NCI-H2107 treated with DMSO at 0.1 percent for 48 hours (cell line): ENCODE results near the gene ASIC1.
"Not testable (repeated sequence)": the region's sequence is repeated elsewhere in the genome, so short reads cannot be mapped to it uniquely, and the experiment has no call there.

Experiments
- DNase-seq: peaks from one replicate; lab custom pipeline; 2025; ENCODE audit not compliant: unreplicated experiment; lab: John Stamatoyannopoulos, UW

ASIC1 gene

DNA sequence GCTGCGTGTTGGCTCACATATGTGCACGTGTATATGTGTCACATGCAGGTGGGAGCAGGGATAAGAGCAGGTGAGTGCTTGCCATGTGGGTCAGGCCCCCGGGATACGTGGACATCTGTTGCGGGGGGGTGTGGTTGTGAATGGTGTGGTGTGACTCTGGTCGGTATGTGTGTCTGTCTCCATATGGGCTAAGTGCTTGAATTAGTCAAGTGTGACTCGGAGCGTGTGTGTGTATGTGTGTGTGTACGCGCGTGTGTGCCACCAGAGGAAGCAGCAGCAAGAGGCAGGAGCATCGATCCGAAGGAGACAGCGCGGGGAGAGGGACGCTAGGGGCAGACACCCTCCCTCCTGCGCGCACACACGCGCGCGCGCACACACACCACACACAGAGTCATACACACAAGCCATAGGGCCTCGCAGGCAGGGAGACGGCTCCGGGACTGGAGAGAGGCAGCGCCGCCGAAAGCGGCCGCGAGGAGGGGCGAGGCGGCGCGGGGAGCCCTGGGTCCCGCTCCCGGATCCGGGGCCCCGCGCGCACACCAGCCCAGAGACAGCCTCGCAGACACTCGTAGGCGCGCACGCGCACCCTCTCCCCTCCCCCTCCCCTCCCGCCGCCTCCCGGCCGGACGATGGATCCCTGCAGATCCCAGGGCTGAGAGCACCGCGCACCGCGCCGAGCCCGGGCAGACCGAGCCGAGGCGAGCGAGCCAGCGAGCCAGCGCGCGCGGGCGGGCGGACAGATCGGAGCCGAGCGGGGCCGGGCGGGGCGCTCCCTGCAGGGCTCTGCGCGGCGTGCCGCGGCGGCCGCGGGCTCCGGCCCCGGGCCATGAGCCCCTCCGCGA, at the start of gene ASIC1:
TSS of gene ASIC1 (plus strand) at position 597 of the 842 bp plus-strand sequence. CDS start 1,171 bp downstream, outside the sequence.
- DNase-seq = no peak

DNA sequence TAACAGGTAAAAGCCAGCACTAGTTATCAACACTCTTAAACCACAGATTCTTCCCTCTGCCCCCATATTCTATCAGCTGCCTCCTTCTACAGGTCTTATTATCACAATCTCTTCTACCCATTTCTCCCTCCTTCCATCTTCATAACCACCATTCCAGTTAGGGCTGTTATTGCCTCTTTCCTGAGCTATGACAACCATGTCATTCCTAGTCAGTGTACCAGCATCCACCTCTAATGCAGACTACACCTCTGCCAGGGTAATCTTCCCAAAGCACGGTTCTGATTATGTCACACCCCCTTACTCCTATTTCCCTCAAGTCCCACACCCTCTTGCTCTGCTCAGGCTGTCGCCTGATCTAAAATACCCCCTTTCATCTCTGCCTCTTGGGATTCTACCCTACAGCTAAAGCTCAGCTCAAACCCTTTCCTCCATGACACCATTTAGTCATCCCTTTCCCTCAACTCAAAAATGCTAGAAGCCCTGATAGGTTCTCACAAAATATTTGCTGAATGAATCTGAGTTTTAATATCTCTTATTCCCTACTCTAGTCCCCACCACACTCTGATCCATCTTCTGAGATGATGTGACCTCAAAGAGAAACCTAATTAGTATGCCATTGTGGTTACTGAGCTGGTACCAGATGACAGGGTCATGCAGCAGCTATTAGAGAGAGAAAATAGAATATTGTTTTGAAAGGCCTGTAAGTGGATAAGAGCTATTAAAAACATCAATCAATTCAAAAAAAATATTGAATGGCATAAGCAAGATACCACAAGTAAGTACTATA, 43.8 kb upstream of the ASIC1 start:
- DNase-seq = no peak

DNA sequence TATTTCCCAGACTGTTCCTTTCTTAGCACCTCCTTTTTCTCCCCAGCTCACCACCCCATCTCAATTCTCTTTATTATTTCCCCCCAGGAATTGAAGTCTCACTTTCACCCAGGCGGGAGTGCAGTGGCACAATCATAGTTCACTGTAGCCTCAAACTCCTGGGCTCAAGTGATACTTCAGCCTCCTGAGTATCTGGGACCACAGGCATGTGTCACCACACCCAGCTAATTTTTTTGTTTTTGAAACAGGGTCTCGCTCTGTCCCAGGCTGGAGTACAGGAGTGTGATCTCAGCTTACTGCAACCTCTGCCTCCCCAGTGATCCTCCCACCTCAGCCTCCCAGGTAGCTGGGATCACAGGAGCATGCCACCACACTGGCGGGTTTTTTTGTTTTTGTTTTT, 43.1 kb upstream of the ASIC1 start:
- DNase-seq = no peak

DNA sequence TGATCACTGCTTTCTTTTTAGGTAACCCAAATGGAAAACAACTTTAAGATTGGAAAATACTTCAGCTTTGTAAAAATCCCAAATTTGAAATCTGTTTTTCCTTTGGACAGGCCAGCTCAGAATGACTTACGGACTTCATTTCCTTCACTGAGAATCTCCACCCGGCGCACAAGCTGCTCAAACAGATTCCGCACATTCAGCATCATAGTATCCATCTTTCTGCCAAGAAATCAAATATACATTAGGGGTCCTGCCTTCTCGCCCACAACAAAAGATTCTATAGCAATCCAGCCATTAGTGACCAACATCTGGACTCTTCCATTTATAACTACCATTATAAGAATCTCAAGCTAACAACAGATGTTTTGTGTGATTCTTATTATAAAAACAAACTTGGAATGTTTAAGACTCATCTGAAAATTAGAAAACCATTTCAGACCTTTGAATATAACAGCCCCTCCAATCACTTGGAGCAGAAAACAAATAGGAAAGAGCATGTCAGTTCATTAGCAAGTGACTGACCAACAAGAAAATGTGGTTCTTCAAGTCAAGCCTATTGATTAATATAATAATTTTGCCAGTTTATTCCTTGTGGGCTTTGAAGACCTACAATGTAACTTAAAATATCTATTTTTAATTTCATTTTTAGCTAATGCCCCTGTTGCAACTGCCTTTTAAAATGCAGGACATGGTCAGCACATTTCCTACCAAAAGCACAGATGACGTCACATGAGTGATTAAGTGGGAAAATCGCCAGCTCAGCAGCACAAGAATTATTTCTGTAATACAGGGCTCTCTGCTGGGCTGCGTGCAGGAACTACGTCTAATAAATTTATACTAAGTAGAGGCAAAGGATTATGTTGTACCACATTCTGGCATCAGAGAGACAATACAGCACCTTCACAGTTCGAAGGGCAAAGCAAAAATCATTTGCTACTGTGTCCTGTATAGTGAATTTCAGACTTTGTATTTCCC, 40.6 kb upstream of the ASIC1 start:
- no peak for DNase-seq

DNA sequence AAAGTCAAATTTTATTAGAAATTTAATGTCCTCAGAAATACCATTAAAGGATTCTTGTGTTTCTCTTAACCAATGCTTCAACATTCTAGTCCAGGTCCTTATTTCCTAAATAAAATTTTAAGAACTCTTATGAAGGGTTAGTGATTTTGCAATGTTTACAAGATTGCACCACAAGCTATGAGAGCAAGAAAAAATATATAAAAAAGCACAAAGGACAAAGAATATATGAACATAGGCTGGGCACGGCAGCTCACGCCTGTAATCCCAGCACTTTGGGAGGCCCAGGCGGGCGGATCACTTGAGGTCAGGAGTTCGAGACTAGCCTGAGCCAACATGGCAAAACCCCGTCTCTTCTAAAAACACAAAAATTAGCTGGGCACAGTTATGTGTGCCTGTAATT, 39.8 kb upstream of the ASIC1 start:
- no peak for DNase-seq

DNA sequence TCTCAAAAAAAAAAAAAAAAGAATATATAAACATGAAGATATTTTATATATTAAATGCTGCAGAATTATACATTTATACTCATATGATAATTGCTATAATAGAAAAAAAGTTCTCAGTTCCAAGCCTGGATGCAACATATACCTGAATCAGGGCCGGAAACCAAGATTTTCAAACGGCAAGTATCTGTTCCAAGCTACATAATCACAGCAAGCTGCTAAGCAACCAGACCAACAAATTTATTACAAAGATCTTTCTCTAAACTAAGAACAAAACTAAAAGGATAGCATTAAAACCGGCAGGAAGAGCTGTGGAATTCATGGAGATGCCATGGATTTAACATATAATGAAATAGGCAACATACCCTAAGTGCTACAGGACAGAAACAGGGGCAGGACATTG, 39.2 kb upstream of the ASIC1 start:
- no peak for DNase-seq

DNA sequence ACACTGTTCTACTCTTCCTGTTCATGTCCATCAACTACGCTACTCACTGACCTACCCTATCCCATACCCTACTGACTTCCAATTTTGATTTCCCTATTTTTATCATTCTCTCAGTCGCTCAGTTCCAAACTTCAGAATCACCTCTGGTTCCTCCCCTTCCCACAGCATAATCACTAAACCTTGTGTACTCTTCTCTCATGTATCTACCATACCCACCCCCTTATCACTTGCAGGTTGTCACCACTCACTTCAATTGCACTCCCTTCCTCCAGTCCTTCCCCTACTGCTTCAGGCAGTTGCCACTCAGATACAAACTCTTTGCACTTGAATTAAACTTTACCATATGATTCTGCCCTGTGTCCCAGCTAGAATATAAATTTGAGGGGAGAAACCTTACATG, 38.4 kb upstream of the ASIC1 start:
- DNase-seq = no peak

DNA sequence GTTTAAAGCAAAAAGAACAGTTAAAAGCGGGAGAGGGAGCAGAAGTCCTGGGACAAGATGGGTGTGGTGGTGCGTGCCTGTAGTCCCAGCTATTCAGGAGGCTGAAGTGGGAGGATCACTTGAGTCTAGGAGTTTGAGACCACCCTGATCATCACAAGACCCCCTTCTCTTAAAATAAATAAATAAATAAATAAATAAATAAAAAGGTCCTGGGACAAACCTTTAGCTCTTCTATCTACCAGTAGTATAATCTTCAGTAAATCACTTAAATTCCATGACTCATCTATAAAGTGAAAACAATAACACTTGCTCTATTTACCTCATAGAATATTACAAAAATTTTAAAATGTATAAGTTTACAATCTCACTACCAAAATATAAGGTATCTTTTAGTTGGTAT, 37.9 kb upstream of the ASIC1 start:
- DNase-seq = no peak

DNA sequence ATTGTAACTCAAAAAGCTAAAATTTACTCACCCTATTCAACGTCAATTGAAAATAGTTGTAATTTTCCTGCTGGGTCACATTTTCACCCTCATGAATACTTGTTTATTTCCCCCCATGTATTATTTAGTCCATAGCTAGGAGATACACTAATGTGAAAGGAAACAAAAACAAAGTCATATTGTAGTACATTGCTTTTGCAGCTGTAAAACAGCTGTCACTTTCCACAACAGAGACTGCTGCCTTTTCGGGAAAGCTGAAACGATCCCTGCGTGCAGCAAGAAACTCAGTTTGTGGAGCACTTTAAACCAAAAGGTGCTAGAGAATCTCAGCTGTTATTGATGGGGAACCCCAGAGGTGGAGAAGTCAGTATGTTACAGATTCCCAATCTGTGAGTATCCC, 36.4 kb upstream of the ASIC1 start:
- no peak for DNase-seq

DNA sequence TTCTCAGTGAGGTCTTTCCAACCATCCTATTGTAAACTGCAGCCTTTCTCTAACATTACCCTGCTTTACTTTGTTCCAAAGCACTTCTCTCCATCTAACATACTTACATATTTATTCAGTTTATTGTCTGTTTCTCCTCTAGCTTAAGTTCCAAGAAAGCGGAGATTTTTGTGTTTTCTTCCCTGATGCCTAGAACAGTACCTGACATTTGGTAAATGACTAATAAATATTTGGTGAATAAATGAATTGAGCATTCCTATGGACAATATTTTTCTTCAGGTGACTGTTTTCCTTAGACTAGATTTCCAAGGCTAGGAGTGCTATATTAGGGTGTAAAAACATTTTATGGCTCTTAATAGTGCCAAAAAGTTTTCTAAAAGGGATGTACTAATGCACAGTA, 34.5 kb upstream of the ASIC1 start:
- no peak for DNase-seq

DNA sequence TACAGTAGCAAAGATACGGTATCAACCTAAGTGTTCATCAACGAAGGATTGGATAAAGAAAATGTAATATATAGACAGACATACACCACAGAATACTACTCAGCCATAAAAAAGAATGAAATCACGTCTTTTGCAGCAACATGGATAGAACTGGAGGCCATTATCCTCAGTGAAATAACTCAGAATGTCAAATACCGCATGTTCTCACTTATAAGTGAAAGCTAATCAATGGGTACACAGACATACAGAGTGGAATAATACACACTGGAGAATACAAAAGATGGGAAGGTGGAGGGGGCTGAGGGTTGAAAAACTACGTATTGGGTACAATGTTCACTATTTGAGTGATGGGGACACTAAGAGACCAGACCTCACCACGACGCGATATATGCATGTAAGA, 33.2 kb upstream of the ASIC1 start:
- no peak for DNase-seq

DNA sequence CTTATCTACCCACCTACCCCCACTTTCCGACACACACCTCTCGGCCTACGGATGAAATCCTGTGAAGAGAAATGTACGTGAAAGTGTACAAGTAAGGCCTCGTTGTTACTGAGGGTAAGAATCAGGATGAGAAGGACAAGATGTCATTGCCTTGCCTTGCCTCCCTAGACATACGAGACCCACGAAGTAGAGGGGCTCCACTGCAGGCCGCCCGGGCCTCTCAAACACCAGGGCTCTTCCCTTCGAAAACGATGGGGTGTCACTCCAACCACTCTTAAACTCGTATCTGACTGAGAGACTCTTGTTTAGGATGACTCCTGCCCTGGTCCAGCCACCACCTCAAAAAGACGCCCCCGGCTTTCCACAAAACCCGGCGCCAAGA, 32.6 kb upstream of the ASIC1 start:
- no peak for DNase-seq

DNA sequence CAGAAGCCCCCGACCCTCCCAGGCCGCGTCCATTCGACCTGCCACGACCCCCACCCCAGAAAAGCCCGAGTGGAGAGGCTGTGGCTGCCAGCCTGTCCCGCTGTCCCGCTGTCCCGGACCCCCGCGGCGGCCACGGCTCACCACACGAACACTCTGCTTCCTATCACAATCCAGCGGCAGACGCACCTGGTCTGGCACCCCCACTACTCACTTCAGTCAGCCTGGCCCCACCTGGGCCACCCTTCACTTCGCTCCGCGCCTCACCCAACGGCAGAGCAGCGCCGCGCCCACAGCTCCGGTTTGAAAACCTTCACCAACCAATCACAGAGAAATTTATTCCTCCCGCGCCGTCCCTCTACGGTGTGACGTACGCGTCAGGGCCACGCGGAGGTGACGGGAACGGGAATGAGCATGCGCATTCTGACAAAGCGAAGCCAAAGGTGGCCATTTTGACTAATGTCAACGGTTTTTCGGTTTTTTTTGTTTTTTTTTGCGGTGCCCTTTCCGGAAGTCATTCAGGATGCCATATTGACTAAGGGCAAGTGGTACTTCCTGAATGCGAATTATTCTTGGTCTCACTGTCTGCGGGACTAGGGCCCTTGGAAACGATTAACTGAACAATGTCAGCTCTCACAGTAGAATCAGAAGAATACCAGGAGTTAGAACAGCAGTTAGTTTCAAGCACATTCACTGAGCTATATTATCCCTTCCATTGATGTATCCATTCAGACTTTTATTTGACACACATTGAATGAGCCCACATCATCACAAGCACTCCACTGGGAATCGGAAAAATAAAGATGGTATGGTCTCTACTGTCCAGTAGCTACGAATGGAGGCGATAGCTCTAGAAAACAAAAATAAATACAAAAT, 32.0 kb upstream of the ASIC1 start, which contains the start of gene RACGAP1:
TSS of gene RACGAP1 (minus strand) at position 308 of the 873 bp plus-strand sequence. CDS start 8,779 bp downstream, outside the sequence.
- DNase-seq = peak; percentile 98

DNA sequence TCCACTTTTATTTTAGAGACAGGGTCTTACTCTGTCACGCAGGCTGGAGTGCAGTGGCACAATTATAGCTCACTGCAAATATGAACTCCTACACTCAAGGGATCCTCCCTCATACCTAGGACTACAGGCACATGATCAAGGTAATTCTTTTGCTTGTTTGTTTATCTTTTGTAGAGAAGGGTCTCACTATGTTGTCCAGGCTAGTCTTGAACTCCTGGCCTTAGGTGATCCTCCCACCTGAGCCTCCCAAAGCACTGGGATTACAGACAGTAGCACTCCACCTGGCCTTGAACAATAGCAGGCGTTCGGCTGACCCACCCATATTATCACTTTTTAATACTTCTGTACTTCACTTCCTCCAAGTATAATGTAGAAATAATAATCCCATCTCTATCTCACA, 30.7 kb upstream of the ASIC1 start:
- no peak for DNase-seq

DNA sequence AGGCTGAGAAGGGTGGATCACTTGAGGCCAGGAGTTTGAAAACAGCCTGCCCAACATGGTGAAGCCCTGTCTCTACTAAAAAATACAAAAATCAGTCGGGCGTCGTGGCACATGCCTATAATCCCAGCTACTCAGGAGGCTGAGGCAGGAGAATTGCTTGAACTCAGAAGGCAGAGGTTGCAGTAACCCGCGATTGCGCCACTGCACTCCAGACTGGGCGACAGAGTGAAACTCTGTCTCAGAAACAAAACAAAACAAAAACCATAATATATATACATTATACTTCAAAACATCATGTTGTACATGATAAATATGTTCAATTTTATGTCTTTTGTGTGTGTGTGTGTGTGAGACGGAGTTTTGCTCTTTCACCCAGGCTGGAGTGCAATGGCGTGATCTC, 26.9 kb upstream of the ASIC1 start:
- not testable (repeated sequence) for DNase-seq

DNA sequence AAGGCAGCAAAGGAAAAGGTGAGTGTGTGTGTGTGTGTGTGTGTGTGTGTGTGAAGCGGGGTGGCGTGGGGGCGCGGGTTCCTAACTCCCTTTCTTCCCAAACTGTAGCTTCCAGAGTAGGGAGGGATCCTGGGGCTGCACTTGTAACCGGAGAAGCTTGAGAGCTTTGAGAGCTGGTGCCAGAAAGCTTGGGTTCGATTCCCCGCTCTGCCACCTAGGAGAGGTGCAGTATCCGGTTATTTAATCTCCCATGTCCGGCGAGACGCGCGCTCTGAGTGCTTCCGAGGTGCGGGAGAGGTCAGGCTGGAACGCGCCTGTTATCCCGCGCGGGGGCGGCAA, 24.9 kb upstream of the ASIC1 start:
- no peak for DNase-seq

DNA sequence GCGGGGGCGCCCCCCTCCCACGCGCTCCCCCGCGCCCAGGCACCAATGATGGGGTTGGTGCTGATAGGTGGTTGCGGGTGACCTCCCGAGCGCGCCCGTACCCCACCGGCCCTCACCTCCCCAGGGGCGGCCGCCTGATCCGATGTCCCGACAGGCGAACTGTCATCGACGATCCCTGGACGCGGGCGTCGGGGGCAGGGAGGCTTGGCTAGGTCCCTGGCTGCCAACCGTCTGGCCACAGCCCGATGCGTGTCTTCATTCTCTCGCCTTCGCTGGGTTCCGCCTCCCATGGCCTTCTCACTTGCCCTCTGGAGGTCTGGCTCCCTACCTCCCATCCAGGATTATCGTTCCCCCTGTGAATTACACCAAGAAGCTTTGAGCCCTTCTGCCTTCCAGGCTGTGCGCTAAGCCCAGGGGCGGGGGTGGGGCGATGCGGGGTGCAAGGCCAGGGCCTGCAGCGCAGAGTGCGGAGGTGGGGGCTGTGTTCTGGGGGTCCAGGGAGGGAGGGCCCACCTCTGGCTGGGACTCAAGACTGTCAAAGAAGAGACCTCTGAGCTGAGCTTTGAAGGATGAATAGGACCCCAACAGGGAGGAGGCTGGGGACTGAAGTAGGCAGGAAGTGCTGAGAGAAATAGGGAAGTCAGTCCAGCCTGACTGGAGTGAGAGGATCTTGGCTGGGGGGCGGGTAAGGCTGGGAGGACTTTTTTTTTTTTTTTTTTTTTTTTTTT, 24.4 kb upstream of the ASIC1 start:
- DNase-seq = no peak

DNA sequence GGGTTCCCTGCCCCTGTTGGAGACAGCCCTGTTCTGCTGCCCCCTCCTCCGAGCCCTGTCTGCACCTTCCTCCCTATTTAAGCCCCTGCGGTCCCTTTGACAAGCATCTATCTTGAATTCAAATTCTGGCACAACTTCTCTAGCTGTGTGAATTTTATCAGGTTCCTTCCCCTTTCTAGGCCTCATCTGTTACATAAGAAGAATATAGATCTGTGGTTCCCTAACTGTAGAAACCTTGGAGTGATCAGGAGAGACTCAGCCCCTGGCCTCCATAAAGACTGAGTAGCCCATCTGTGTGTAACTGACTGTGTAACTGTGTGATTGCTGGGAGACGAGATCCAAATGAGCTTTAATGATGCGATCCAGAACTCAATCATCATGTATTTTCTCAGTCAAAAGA, 19.1 kb upstream of the ASIC1 start:
- DNase-seq = no peak

DNA sequence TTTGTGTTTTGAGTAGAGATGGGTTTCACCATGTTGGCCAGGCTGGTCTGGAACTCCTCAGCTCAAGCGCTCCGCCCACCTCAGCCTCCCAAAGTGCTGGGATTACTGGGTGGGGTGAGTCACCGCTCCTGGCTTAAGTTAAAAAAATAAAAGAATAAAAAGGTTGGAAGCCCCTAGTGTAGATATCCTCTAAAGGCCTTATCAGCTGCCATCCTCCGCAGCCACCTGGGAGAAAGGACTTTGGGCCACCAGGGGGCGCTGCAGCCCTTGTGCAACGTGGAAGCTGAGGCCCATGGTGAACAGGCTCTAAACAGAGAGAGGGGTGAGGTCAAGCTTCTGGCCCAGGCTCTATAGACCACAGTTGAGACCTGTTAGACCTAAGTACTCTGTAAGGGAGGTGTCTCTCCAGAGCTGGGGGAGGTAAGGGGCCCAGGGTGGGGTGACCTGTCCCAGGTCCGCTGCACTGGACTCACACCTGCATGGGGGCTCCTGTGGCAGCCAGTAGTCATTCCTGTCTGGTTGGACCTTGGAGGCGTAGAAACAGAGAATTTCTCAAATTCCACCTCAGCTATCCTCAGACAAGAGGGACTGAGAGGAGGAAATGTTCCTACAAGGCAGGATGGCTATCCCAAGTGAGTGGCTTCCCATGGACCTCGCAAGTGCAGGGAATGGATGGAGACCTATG, 18.1 kb upstream of the ASIC1 start:
- DNase-seq = peak; percentile 46
